GM20431 (cell line): ENCODE data around the gene GRIN1.

ENCODE experiments used
- in situ Hi-C: fragments of 300-500 bp; cut with MseI, MboI; formaldehyde crosslinking; loops from one replicate; pipeline ENCODE4 v1.15.0; 2020; ENCODE audit warnings: low sequenced_read_pairs; ENCODE audit not compliant: unreplicated experiment

Gene GRIN1

GRCh38 chr9:137161558-137162486 is 22.9 kb downstream of the GRIN1 start:
- in situ Hi-C loops = no loop called here

DNA sequence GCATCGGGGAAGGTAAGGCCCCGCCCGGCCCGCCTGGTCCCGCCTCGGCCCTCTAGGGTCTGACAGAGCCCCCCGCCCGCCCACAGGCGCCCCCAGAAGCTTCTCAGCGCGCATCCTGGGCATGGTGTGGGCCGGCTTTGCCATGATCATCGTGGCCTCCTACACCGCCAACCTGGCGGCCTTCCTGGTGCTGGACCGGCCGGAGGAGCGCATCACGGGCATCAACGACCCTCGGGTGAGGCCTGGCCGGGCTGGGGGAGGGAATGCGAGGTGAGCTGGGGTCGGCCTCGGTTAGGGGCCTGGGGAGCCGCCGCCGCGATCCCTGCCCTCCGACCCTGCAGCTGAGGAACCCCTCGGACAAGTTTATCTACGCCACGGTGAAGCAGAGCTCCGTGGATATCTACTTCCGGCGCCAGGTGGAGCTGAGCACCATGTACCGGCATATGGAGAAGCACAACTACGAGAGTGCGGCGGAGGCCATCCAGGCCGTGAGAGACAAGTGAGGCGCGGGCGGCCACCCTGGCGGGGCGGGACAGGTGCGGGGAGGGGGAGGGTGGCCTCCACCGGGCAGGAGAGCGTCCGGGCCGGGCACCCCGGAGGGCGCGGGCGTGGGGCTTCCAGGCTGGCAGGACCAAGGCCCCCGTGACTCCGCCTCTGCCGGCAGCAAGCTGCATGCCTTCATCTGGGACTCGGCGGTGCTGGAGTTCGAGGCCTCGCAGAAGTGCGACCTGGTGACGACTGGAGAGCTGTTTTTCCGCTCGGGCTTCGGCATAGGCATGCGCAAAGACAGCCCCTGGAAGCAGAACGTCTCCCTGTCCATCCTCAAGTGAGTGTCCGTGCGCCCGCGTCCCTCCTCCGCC is 23.8 kb downstream of the GRIN1 start:
- in situ Hi-C loops = no loop called here

DNA sequence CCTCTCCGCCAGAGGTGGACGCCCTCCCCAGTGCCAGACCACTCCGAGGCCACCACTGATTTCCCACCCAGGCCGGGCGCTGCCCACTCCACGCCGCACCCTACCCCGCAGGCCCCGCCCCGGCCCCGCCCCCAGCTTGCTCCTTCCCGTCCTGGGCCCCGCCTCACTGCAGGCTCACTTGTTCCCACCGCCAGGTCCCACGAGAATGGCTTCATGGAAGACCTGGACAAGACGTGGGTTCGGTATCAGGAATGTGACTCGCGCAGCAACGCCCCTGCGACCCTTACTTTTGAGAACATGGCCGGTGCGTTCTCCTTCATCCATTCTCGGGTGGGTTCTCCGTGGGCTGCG is 24.4 kb downstream of the GRIN1 start:
- in situ Hi-C loops = no loop called here

GRCh38 chr9:137163805-137164204 is 24.9 kb downstream of the GRIN1 start:
- in situ Hi-C loops = no loop called here

DNA sequence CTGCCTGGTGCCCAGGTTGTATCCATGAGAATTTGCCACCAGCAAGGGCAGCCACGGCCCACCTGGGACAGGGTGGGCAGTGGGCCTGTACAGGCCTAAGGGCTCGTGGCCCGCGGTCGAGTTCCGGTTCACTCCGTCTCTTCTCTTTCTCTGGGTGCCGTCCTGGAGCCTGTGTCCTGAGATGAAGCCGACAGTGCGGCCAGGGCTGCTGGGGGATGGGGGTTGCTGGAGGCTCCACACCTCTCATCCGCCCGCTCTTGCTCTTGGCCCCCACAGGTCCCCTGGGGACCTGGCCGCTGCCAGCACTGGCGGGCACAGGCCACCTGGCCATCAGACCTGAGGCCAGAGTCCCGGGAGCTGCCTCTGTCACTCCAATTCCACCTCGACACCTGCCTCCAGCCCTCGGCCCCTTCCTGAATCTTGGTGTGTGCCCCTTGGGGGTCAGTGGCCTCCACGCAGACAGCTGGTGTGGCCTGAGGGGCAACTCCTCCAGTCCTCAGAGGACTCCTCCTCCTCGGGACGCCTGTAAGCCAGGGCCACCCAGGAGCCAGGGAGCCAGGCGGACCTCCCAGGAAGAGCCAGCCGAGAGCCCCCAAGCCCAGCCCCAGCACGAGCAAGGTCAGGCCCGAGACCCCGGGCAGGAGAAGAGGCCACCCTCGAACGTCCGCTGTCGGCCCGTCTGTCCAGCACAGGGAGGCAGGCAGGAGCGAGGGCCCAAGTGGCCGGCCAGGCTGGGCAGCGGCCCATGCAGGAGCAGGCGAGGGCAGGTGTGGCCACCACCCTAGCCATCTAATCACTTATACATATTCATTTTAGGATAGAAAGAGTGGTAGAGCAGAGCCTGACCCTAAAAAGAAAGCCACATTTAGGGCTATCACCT is 25.7 kb downstream of the GRIN1 start:
- in situ Hi-C loops = no loop called here

DNA sequence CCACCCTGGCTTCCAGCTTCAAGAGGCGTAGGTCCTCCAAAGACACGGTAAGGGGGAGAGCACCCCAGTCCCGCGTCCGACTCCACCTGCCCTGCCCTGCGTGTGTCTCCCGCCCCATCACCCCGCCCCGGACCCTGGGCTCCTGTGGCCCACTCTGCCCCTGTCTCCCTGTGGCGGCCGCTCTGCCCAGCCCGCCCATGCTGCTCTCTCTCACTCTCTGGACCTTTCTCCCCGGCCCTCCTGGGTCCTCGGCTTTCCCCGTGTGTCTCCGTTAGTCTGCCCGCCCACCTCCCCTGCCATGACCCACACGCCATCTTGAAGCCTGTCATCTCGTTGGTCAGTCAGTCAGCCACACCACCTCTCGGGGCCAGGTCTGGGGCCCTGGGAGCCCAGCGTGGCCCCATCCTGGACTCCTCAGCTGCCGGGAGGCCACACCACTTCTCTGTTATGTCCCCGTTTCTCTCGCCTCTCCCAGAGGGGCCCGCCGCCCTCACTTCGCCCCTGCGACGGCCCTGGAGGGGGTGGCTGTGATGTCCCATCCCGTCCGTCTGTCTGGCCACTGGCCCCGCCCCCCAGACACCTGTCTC is 26.4 kb downstream of the GRIN1 start:
- in situ Hi-C loops = no loop called here

DNA sequence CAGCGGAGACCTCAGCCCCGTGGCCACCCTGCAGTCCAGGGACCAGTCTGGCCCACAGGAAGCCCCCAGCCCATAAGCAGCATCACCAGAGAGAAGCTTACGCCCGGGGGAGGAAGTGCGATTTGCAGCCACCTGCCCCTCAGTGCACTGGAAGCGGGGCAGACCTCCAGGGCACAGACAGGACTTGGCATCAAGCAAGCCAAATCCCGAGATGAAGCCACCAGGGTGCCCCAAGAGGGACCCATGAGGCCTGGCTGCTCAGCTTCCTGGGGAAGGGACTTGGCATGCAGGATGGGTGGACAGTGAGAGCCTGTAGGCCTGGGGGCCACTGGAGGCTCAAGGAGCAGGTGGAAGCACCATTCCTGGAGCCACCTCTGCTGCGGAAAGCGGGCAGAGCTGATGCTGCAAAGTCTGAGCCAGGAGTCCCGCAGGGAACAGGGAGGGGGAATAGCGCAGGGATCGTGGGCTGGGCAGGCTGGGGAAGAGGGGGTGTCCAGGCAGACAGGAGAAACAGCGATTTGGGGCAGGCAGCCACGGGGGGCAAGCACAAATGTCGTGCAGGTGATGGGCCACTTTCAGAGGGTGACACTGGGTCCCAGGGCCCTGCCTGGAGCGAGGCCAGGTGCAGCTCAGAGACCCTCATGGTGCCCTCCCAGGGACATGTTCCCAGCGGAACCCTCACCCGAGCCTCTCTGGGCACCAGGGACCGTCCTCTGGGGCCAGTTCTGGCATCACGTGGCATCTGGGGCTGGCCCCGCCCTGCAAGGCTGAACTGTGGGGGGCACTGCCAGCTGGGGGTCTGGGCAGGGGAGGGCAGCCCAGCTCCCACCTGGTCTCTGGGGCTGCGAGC is 27.7 kb downstream of the GRIN1 start:
- in situ Hi-C loops = no loop called here

DNA sequence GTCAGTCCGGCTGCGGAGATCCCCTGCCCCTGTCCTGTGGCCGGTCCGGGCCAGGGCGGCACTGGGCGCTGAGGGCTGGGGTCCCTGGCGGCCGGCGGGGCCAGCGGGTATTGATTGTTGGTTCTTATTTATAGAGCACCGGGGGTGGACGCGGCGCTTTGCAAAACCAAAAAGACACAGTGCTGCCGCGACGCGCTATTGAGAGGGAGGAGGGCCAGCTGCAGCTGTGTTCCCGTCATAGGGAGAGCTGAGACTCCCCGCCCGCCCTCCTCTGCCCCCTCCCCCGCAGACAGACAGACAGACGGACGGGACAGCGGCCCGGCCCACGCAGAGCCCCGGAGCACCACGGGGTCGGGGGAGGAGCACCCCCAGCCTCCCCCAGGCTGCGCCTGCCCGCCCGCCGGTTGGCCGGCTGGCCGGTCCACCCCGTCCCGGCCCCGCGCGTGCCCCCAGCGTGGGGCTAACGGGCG is 28.4 kb downstream of the GRIN1 start:
- in situ Hi-C loops = no loop called here

DNA sequence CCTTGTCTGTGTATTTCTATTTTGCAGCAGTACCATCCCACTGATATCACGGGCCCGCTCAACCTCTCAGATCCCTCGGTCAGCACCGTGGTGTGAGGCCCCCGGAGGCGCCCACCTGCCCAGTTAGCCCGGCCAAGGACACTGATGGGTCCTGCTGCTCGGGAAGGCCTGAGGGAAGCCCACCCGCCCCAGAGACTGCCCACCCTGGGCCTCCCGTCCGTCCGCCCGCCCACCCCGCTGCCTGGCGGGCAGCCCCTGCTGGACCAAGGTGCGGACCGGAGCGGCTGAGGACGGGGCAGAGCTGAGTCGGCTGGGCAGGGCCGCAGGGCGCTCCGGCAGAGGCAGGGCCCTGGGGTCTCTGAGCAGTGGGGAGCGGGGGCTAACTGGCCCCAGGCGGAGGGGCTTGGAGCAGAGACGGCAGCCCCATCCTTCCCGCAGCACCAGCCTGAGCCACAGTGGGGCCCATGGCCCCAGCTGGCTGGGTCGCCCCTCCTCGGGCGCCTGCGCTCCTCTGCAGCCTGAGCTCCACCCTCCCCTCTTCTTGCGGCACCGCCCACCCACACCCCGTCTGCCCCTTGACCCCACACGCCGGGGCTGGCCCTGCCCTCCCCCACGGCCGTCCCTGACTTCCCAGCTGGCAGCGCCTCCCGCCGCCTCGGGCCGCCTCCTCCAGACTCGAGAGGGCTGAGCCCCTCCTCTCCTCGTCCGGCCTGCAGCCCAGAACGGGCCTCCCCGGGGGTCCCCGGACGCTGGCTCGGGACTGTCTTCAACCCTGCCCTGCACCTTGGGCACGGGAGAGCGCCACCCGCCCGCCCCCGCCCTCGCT is 29.0 kb downstream of the GRIN1 start:
- in situ Hi-C loops = no loop called here

- in situ Hi-C loops = no loop called here
Measured at GRCh38 chr9:137168573-137168903, 29.6 kb downstream of the GRIN1 start.

GRCh38 chr9:137168904-137169856 is 30.2 kb downstream of the GRIN1 start:
- in situ Hi-C loops = no loop called here

DNA sequence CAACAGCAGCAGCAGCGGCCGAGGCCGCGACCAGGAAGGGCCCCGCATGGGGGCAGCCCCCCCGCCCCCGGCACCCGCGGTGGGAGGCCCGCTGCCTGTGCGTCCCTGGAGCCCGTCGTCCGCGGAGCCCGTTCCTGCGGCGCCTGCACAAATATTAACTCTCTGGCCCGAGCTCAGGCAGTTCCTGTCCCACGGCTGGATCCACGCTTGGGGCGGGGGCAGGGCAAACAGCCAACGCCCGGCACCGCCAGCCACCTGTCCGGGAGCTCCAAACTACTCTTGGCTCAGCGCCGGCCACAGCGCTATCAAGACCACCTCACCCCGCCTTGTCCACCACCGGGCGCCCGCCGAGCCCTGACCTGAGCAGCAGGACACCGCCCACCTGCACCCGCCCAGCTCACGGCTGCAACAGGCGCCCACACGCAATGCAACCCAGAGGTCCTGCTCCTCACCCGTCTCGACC is 31.0 kb downstream of the GRIN1 start, which contains the start of gene LRRC26:
TSS of gene LRRC26 (minus strand) at position 156 of the 463 bp plus-strand sequence. CDS start at position 48, 108 bp downstream.
- in situ Hi-C loops = no loop called here

- in situ Hi-C loops = no loop called here
Measured at GRCh38 chr9:137170486-137171148, 31.7 kb downstream of the GRIN1 start.

GRCh38 chr9:137171149-137171900 is 32.4 kb downstream of the GRIN1 start:
- in situ Hi-C loops = no loop called here

- in situ Hi-C loops = no loop called here
Measured at GRCh38 chr9:137172901-137173795, 34.2 kb downstream of the GRIN1 start.
